Gastrocnemius medialis (tissue), 4 donors: ENCODE measurements around the gene KCNQ1.

ENCODE experiments used
- POLR2A ChIP-seq, 2 donors: fragments of 450-650 bp; IDR thresholded peaks; one replicate each; pipeline ENCODE4 v1.6.1; 2017; ENCODE audit warnings: antibody characterized with exemption in 2 of 2, mild to moderate bottlenecking in 2 of 2, moderate library complexity in 2 of 2
- TF ChIP-seq, protein P1 (sequence below), 5 experiments: fragments of 450-650 bp in 3 of 5; fragments of 200-600 bp in 2 of 5; sonication (generic) in 2 of 5; IDR thresholded peaks in 4 of 5; conservative IDR thresholded peaks in 1 of 5; 1 replicate in 4 of 5; 2 replicates in 1 of 5; pipeline ENCODE4 v1.5.1; 2016 to 2019; ENCODE audit warnings: antibody characterized with exemption in 5 of 5, mild to moderate bottlenecking in 3 of 5, moderate library complexity in 3 of 5

DNA sequence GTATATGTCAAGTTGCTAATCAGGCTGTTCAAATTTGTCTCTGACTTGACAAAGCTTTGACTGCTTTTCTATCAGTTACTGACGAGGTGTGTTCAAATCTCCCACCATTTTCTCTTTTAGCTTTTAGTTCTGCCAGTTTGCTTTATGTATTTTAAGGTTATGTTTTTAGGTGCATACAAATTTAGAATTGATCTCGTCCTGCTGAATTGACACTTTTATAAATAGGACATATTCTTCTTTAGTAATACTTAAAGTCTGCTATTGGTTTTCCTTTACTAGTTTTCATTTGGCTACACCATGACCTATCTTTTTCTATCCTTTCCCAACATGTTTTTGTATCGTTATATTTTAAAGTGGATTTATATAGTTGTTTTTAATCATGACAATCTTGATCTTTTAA lies 320.7 kb downstream of the KCNQ1 start:
- TF ChIP-seq, protein P1, sequence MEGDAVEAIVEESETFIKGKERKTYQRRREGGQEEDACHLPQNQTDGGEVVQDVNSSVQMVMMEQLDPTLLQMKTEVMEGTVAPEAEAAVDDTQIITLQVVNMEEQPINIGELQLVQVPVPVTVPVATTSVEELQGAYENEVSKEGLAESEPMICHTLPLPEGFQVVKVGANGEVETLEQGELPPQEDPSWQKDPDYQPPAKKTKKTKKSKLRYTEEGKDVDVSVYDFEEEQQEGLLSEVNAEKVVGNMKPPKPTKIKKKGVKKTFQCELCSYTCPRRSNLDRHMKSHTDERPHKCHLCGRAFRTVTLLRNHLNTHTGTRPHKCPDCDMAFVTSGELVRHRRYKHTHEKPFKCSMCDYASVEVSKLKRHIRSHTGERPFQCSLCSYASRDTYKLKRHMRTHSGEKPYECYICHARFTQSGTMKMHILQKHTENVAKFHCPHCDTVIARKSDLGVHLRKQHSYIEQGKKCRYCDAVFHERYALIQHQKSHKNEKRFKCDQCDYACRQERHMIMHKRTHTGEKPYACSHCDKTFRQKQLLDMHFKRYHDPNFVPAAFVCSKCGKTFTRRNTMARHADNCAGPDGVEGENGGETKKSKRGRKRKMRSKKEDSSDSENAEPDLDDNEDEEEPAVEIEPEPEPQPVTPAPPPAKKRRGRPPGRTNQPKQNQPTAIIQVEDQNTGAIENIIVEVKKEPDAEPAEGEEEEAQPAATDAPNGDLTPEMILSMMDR (IDR thresholded peaks at IDR 0.05 in 4 of 5, conservative IDR thresholded peaks at IDR 0.05 in 1 of 5): no peak
- no peak for TF ChIP-seq POLR2A (IDR thresholded peaks at IDR 0.05)
